B cell (primary cell): ENCODE data around the gene PI4KB. TPM values are rescaled to one million over a fixed set of nuclear protein-coding genes. Genes with fewer than 3 reads are reported as not detected.

ENCODE experiments used
- ATAC-seq: fragments of 200-7000 bp; cut with Tn5 transposase; one replicate; pipeline ENCODE4 v1.10.0; 2021; ENCODE audit warnings: low read depth, mild to moderate bottlenecking, moderate number of reproducible peaks, moderate library complexity
- CTCF ChIA-PET: fragments of 350-600 bp; sonication (Branson Sonifier 250); formaldehyde crosslinking; loops from one replicate; lab custom pipeline; 2021; ENCODE audit warnings: antibody characterized with exemption, inconsistent platforms; lab: Charles Lee
- POLR2A ChIA-PET: fragments of 350-600 bp; sonication (Branson Sonifier 250); formaldehyde crosslinking; loops from one replicate; lab custom pipeline; 2021; ENCODE audit warnings: antibody characterized with exemption; lab: Charles Lee
- DNase-seq: peaks from one replicate; pipeline ENCODE4 v3.0.0; 2013
- H2AFZ ChIP-seq: 2 replicates; pipeline ENCODE4 v1.6.1; 2012; ENCODE audit warnings: mild to moderate bottlenecking, low read depth, low read length; ENCODE audit not compliant: insufficient read depth, poor library complexity, severe bottlenecking
- H3K27ac ChIP-seq, 2 donors: 1 replicate in 1 of 2; 2 replicates in 1 of 2; pipeline ENCODE4 v1.5.1; 2012 to 2013; ENCODE audit warnings: low read length in 2 of 2, mild to moderate bottlenecking in 2 of 2, moderate library complexity in 1 of 2
- H3K27me3 ChIP-seq, 4 experiments: fragments of 200-600 bp in 1 of 4; sonication (generic) in 1 of 4; replicated peaks in 1 of 4; 1 replicate in 2 of 4; 2 replicates in 2 of 4; pipeline versions ENCODE4 v1.6.1 to v1.7.0; 2013 to 2016; ENCODE audit warnings: low read length in 3 of 4, mild to moderate bottlenecking in 2 of 4, mixed read lengths in 1 of 4, moderate library complexity in 1 of 4; ENCODE audit not compliant: insufficient read depth in 4 of 4, control insufficient read depth in 3 of 4; ENCODE audit errors: control extremely low read depth in 1 of 4
- H3K36me3 ChIP-seq, 2 experiments: replicated peaks in 1 of 2; 1 replicate in 1 of 2; 2 replicates in 1 of 2; pipeline versions ENCODE4 v1.6.1 to v1.7.1; 2013; ENCODE audit warnings: low read length in 1 of 2; ENCODE audit not compliant: insufficient read depth in 2 of 2, control insufficient read depth in 1 of 2; ENCODE audit errors: control extremely low read depth in 1 of 2, extremely low read depth in 1 of 2
- H3K4me1 ChIP-seq, 2 donors: fragments of 200-600 bp in 1 of 2; sonication (generic) in 1 of 2; 1 replicate in 1 of 2; 2 replicates in 1 of 2; pipeline versions ENCODE4 v1.5.1 to v1.6.1; 2013 to 2017; ENCODE audit warnings: low read length in 2 of 2; ENCODE audit not compliant: control insufficient read depth in 2 of 2, insufficient read depth in 2 of 2
- H3K4me2 ChIP-seq: replicated peaks from 2 replicates; pipeline ENCODE3; 2012; ENCODE audit warnings: mild to moderate bottlenecking, low read depth, low read length; ENCODE audit not compliant: poor library complexity, severe bottlenecking
- H3K4me3 ChIP-seq, 5 experiments: fragments of 200-600 bp in 1 of 5; sonication (generic) in 1 of 5; 1 replicate in 3 of 5; 2 replicates in 2 of 5; pipeline versions ENCODE4 v1.5.1 to v1.7.0; 2011 to 2016; ENCODE audit warnings: low read length in 4 of 5, mild to moderate bottlenecking in 4 of 5, low read depth in 2 of 5, control low read depth in 1 of 5, moderate library complexity in 1 of 5; ENCODE audit not compliant: insufficient read depth in 1 of 5; ENCODE audit errors: control extremely low read depth in 1 of 5, extremely low read depth in 1 of 5
- H3K79me2 ChIP-seq: fragments of 200-600 bp; sonication (generic); one replicate; pipeline ENCODE4 v1.6.0; 2016; ENCODE audit warnings: low read length; ENCODE audit not compliant: control insufficient read depth, insufficient read depth
- H3K9ac ChIP-seq: fragments of 200-600 bp; sonication (generic); 2 replicates; pipeline ENCODE4 v1.6.1; 2017; ENCODE audit warnings: mild to moderate bottlenecking, low read length, moderate library complexity
- H3K9me3 ChIP-seq, 3 donors: one replicate each; pipeline versions ENCODE4 v1.6.1 to v1.7.1; 2013; ENCODE audit warnings: low read length in 2 of 3; ENCODE audit not compliant: control insufficient read depth in 2 of 3, insufficient read depth in 1 of 3; ENCODE audit errors: control extremely low read depth in 1 of 3
- H4K20me1 ChIP-seq: 2 replicates; pipeline ENCODE4 v1.6.0; 2012; ENCODE audit warnings: mild to moderate bottlenecking, low read length; ENCODE audit not compliant: insufficient read depth, control insufficient read depth, poor library complexity, severe bottlenecking
- H3K27ac Mint-ChIP-seq: one replicate; pipeline ENCODE4 v1.8.0; 2021; ENCODE audit warnings: mixed read lengths
- H3K27me3 Mint-ChIP-seq: one replicate; pipeline ENCODE4 v1.8.0; 2021; ENCODE audit warnings: mixed read lengths
- H3K4me1 Mint-ChIP-seq: one replicate; pipeline ENCODE4 v1.8.0; 2021; ENCODE audit warnings: mixed read lengths
- H3K4me3 Mint-ChIP-seq: one replicate; pipeline ENCODE4 v1.8.0; 2021; ENCODE audit warnings: mixed read lengths
- H3K9me3 Mint-ChIP-seq: one replicate; pipeline ENCODE4 v1.8.0; 2022; ENCODE audit warnings: mixed read lengths; ENCODE audit not compliant: insufficient read depth
- EZH2 ChIP-seq: IDR thresholded peaks from 2 replicates; pipeline ENCODE4 v1.6.1; 2012; ENCODE audit warnings: borderline replicate concordance, low read depth, mild to moderate bottlenecking, moderate library complexity, low read length; ENCODE audit not compliant: insufficient read depth, poor library complexity, severe bottlenecking
- WGBS: methylation state at CpG from one replicate; pipeline ENCODE4 v1.1.5; 2013; ENCODE audit warnings: missing lambda C conversion rate; ENCODE audit not compliant: insufficient coverage; 5-methylcytosine and 5-hydroxymethylcytosine counted together
- intact Hi-C: fragments of 100-400 bp; cut with micrococcal nuclease; formaldehyde crosslinking; loops from one replicate; pipeline ENCODE4 v1.10.0; 2022
- polyA plus RNA-seq: library from polyadenylated mRNA; depleted of rRNA; stranded (reverse); fragments of >200 nt; gene quantifications from 2 replicates; pipeline ENCODE4 v1.2.3, GENCODE V29; 2012
- total RNA-seq, 2 donors: library from RNA; stranded (reverse); fragments of 120-200 nt in 1 of 2; gene quantifications; 1 replicate in 1 of 2; 2 replicates in 1 of 2; pipeline versions ENCODE4 v1.2.3 to v1.2.4, GENCODE V29; 2013 to 2022
- TF ChIP-seq, protein P1 (sequence below): fragments of 200-600 bp; IDR thresholded peaks from one replicate; pipeline ENCODE4 v1.8.0; 2022; ENCODE audit warnings: antibody characterized with exemption, mild to moderate bottlenecking

The PI4KB gene
- total and polyA plus RNA-seq, 2 donors (not counting 1 experiment from before 2014, with no cell fraction given) = 110 to 138 TPM

DNA sequence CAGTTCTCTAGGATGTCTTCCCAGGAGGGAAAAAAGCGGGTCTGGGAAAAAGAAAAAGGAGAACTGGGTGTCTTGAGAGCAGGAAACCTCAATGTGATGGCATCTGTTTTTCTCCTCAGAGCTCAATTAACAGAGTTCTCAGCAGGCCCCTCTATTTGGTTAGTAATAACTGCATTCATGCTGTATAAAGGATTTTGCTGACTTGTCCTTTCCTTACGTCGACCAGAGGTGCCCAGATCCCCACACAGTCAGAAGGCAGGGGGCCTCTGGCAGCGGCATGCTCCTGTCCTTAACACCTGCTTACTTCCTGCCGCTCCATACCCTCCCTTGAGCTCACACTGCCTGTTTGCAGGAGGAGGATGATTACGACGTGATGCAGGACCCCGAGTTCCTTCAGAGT, 60.4 kb downstream of the PI4KB start:
- Histone ChIP-seq H2AFZ (no peak overlapping the region), H3K4me1 (peaks cover 13 to 17% of the 10 kb centered on the region in 2 donors), H3K4me3 (no peak overlapping the region), H3K27me3 (no peaks in the 10 kb centered on the region), H3K9ac (no peak overlapping the region), H3K27ac (no peak overlapping the region), H3K4me2 (no peak overlapping the region), H3K79me2 (peaks cover 14% of the 10 kb centered on the region), H3K36me3 (peaks cover 9 to 41% of the 10 kb centered on the region in 2 experiments), H3K9me3 (no peaks in the 10 kb centered on the region), H4K20me1 (no peaks in the 10 kb centered on the region)
- no peaks in the 10 kb centered on the region for H3K27me3 Mint-ChIP-seq
- H3K9me3 Mint-ChIP-seq = no peaks in the 10 kb centered on the region
- 92% methylated on average over 8 of the region's 8 CpGs for WGBS
- no peak for DNase-seq
- no peak for ATAC-seq
- peak overlapping the region; percentile 46 for H3K27ac Mint-ChIP-seq
- ChIA-PET POLR2A (interaction anchor here (1.1 kb wide), 1 partner anchor 15 kb away, joined by 3 read pairs; the partner anchor contains the start of gene ZNF687), CTCF (no interaction called here)
- no peak overlapping the region for H3K4me3 Mint-ChIP-seq
- intact Hi-C loops = no loop called here
- peaks cover 14% of the 10 kb centered on the region for H3K4me1 Mint-ChIP-seq
- TF ChIP-seq, protein P1, sequence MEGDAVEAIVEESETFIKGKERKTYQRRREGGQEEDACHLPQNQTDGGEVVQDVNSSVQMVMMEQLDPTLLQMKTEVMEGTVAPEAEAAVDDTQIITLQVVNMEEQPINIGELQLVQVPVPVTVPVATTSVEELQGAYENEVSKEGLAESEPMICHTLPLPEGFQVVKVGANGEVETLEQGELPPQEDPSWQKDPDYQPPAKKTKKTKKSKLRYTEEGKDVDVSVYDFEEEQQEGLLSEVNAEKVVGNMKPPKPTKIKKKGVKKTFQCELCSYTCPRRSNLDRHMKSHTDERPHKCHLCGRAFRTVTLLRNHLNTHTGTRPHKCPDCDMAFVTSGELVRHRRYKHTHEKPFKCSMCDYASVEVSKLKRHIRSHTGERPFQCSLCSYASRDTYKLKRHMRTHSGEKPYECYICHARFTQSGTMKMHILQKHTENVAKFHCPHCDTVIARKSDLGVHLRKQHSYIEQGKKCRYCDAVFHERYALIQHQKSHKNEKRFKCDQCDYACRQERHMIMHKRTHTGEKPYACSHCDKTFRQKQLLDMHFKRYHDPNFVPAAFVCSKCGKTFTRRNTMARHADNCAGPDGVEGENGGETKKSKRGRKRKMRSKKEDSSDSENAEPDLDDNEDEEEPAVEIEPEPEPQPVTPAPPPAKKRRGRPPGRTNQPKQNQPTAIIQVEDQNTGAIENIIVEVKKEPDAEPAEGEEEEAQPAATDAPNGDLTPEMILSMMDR = no peak
- TF ChIP-seq EZH2 = no peak

DNA sequence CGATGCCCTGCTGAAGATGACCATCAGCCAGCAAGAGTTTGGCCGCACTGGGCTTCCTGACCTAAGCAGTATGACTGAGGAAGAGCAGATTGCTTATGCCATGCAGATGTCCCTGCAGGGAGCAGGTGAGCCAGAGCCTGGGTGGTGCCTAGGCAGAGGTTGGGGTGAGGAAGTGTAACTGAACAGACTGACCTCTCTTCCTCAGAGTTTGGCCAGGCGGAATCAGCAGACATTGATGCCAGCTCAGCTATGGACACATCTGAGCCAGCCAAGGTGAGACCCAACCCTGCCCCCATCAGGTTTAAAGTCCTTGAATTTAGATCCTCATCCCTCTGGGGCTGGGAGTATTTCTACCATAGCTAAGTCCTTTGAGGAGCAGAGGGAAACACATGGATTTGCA, 60.9 kb downstream of the PI4KB start:
- POLR2A ChIA-PET = interaction anchor here (0.6 to 1.1 kb wide), 2 partner anchors 9 to 15 kb away, joined by 3 to 4 read pairs; partner anchors contain the start of gene ZNF687
- H3K27ac Mint-ChIP-seq = no peak overlapping the region
- H3K36me3 ChIP-seq = peaks cover 9 to 41% of the 10 kb centered on the region in 2 experiments

More for the DNA sequence above, 60.9 kb downstream of the PI4KB start:
- H3K27ac ChIP-seq = no peak overlapping the region
- H4K20me1 ChIP-seq = no peaks in the 10 kb centered on the region
- 100% methylated on average over 2 of the region's 3 CpGs for WGBS
- TF ChIP-seq, protein P1 = no peak
- TF ChIP-seq EZH2 = no peak
- ATAC-seq = no peak
- Mint-ChIP-seq H3K27me3 (no peaks in the 10 kb centered on the region), H3K4me1 (peaks cover 14% of the 10 kb centered on the region), H3K4me3 (no peak overlapping the region), H3K9me3 (no peaks in the 10 kb centered on the region)
- H3K4me3 ChIP-seq = no peak overlapping the region
- H3K9ac ChIP-seq = no peak overlapping the region
- no peaks in the 10 kb centered on the region for H3K9me3 ChIP-seq
- CTCF ChIA-PET = no interaction called here
- H3K4me1 ChIP-seq = peaks cover 13 to 17% of the 10 kb centered on the region in 2 donors
- H3K4me2 ChIP-seq = no peak overlapping the region
- H2AFZ ChIP-seq = no peak overlapping the region
- intact Hi-C loops = no loop called here
- H3K79me2 ChIP-seq = peaks cover 19% of the 10 kb centered on the region
- H3K27me3 ChIP-seq = no peaks in the 10 kb centered on the region
- DNase-seq = no peak
